GDM1 (cell line): ENCODE data around the gene PIK3IP1.
"Not testable (repeated sequence)": the region's sequence is repeated elsewhere in the genome, so short reads cannot be mapped to it uniquely, and the experiment has no call there.

Experiments
- DNase-seq: peaks from one replicate; lab custom pipeline; 2025; lab: John Stamatoyannopoulos, UW

PIK3IP1 gene

GRCh38 chr22:31248965-31249958, 43.0 kb downstream of the PIK3IP1 start:
- no peak for DNase-seq

GRCh38 chr22:31248138-31248745, 44.0 kb downstream of the PIK3IP1 start:
- DNase-seq = no peak

- DNase-seq = no peak
These were observed 44.6 kb downstream of the PIK3IP1 start for GRCh38 chr22:31247726-31248125.

GRCh38 chr22:31246687-31247086, 45.6 kb downstream of the PIK3IP1 start:
- DNase-seq = no peak

- not testable (repeated sequence) for DNase-seq
These were observed 46.3 kb downstream of the PIK3IP1 start for GRCh38 chr22:31245998-31246397.

GRCh38 chr22:31244943-31245451, 47.3 kb downstream of the PIK3IP1 start:
- no peak for DNase-seq

GRCh38 chr22:31244046-31244942, 48.0 kb downstream of the PIK3IP1 start:
- no peak for DNase-seq

- no peak for DNase-seq
These were observed 48.8 kb downstream of the PIK3IP1 start for GRCh38 chr22:31243339-31244045.

- no peak for DNase-seq
These were observed 50.4 kb downstream of the PIK3IP1 start for GRCh38 chr22:31241936-31242335.

GRCh38 chr22:31241200-31241599, 51.1 kb downstream of the PIK3IP1 start:
- no peak for DNase-seq

GRCh38 chr22:31239771-31240370, 52.4 kb downstream of the PIK3IP1 start:
- no peak for DNase-seq

GRCh38 chr22:31238057-31238456, 54.2 kb downstream of the PIK3IP1 start:
- no peak for DNase-seq

GRCh38 chr22:31236044-31236443, 56.2 kb downstream of the PIK3IP1 start:
- DNase-seq = not testable (repeated sequence)

- DNase-seq = peak; percentile 66
These were observed 57.2 kb downstream of the PIK3IP1 start for GRCh38 chr22:31235081-31235480.

- peak; percentile 33 for DNase-seq
These were observed 59.3 kb downstream of the PIK3IP1 start for GRCh38 chr22:31233001-31233400.
